Measurements from ENCODE around the gene GDE1. TPM values are rescaled to one million over a fixed set of nuclear protein-coding genes. Genes with fewer than 3 reads are reported as not detected.

GDE1 gene
- total and polyA plus RNA-seq, 2 of the 4 experiments (the other 2 are of a cell fraction): 50.1 to 62.4 TPM

GRCh38 chr16:19485611-19486010 lies 36.3 kb downstream of the GDE1 start:
- Histone ChIP-seq H2AK5ac (ENCODE audit: low read depth, low read length) (no peak overlapping the region), H3K56ac (ENCODE audit: extremely low read depth, insufficient read depth, low read length) (no peak overlapping the region), H3K18ac (ENCODE audit: low read depth, low read length) (no peak overlapping the region), H4K20me1 (ENCODE audit: insufficient read depth, low read length) (no peaks in the 10 kb centered on the region), H3K4me3 (ENCODE audit: insufficient read depth, low read depth, low read length) (no peak overlapping the region), H3K79me1 (ENCODE audit: low read depth in 1 of 2, low read length in 2 of 2) (no peaks in the 10 kb centered on the region), H4K8ac (ENCODE audit: low read depth in 2 of 2, low read length in 2 of 2) (no peak overlapping the region), H2BK15ac (ENCODE audit: low read depth, low read length) (no peak overlapping the region), H3K9me1 (ENCODE audit: insufficient read depth, low read length) (no peaks in the 10 kb centered on the region), H3K27ac (ENCODE audit: insufficient read depth, low read length) (no peak overlapping the region), H3K9me3 (ENCODE audit: control insufficient read depth, insufficient read depth, low read length) (no peaks in the 10 kb centered on the region), H2AFZ (replicated peaks; ENCODE audit: low read length, poor library complexity) (no peak overlapping the region), H4K91ac (ENCODE audit: insufficient read depth, low read depth, low read length) (no peak overlapping the region), H2BK5ac (ENCODE audit: low read depth, low read length, poor library complexity, severe bottlenecking) (no peak overlapping the region), H4K5ac (ENCODE audit: low read depth, low read length) (no peak overlapping the region), H3K27me3 (ENCODE audit: control insufficient read depth, insufficient read depth, low read length) (peaks cover 2% of the 10 kb centered on the region), H2AK9ac (replicated peaks; ENCODE audit: low read depth, low read length, poor library complexity) (no peak overlapping the region), H3K14ac (replicated peaks; ENCODE audit: low read depth, low read length) (no peak overlapping the region), H3K4me1 (ENCODE audit: control insufficient read depth, insufficient read depth, low read length) (no peaks in the 10 kb centered on the region), H2BK120ac (ENCODE audit: low read depth, low read length) (no peak overlapping the region), H3K36me3 (ENCODE audit: control insufficient read depth, insufficient read depth, low read length) (no peaks in the 10 kb centered on the region), H2BK20ac (ENCODE audit: low read depth, low read length) (no peak overlapping the region), H3K9ac (ENCODE audit: low read depth, low read length) (no peak overlapping the region), H3K4ac (ENCODE audit: low read depth, low read length) (no peak overlapping the region), H3K4me2 (ENCODE audit: low read depth, low read length) (no peak overlapping the region), H3K23ac (ENCODE audit: low read depth, low read length) (no peak overlapping the region)
- intact Hi-C loops (cut with micrococcal nuclease) (no loop called here), in situ Hi-C loops (cut with MboI; ENCODE audit: low sequenced_read_pairs) (no loop called here), dilution Hi-C loops (cut with HindIII; ENCODE audit: low sequenced_read_pairs, unreplicated experiment) (no loop called here)
- no CpG with 5 or more reads among the region's 5 CpGs for WGBS, 2 experiments (ENCODE audit: extremely low coverage in 2 of 2, insufficient read length in 1 of 2)
- ChIA-PET POLR2A (ENCODE audit: unreplicated experiment) (no interaction called here), CTCF (no interaction called here)
- TF ChIP-seq CHD1 (IDR thresholded peaks at IDR 0.05; ENCODE audit: low read depth, low read length) (no peak), POLR2A (IDR thresholded peaks at IDR 0.05; ENCODE audit: low read depth, low read length) (no peak), SMC3 (IDR thresholded peaks at IDR 0.05; ENCODE audit: low read depth, low read length) (no peak), ELK1 (IDR thresholded peaks at IDR 0.05; ENCODE audit: borderline replicate concordance, low read depth, low read length) (no peak), BHLHE40 (IDR thresholded peaks at IDR 0.05; ENCODE audit: low read depth, low read length) (no peak), CTCF (conservative IDR thresholded peaks at IDR 0.05; ENCODE audit: low read depth, low read length) (no peak), RCOR1 (IDR thresholded peaks at IDR 0.05; ENCODE audit: insufficient replicate concordance, low read length) (no peak)
- no peak for DNase-seq
- no peak for ATAC-seq (ENCODE audit: low read depth)
- BruUV-seq (replicated peaks): no TSS peak

Measured in IMR-90 (cell line).